ENCODE results near the gene NPC2.

- TF ChIP-seq CTCF (IDR thresholded peaks at IDR 0.05): no peak
- TF ChIP-seq EP300 (IDR thresholded peaks at IDR 0.05): no peak
- TF ChIP-seq POLR2A (IDR thresholded peaks at IDR 0.05): no peak
Observed at GRCh38 chr14:74504874-74505720, 12.0 kb upstream of the NPC2 start.

All from tibial nerve (tissue), 4 donors.